ENCODE results near the gene NPNT. TPM values are rescaled to one million over a fixed set of nuclear protein-coding genes. Genes with fewer than 3 reads are reported as not detected.

Gene NPNT
- polyA plus RNA-seq, 1 of the 3 experiments (the other 2 are of a cell fraction), result not detected

- Histone ChIP-seq H3K9ac (no peak overlapping the region), H3K79me2 (ENCODE audit: insufficient read depth) (no peaks in the 10 kb centered on the region), H3K36me3 (replicated peaks in 1 of 2; ENCODE audit: control insufficient read depth in 1 of 2, insufficient read depth in 2 of 2, low read length in 1 of 2) (no peaks in the 10 kb centered on the region), H3K27me3 (ENCODE audit: insufficient read depth) (no peaks in the 10 kb centered on the region), H3K4me2 (no peak overlapping the region), H3K9me2 (no peaks in the 10 kb centered on the region), H3K4me1 (ENCODE audit: control insufficient read depth in 1 of 2, insufficient read depth in 2 of 2, low read depth in 1 of 2, low read length in 1 of 2) (no peaks in the 10 kb centered on the region; a peak in 1 of 4 replicates), H2AFZ (ENCODE audit: low read depth) (no peak overlapping the region), H3K27ac (ENCODE audit: low read depth in 2 of 2, low read length in 1 of 2) (no peak overlapping the region), H3K9me3 (no peaks in the 10 kb centered on the region), H4K20me1 (ENCODE audit: insufficient read depth) (no peaks in the 10 kb centered on the region), H3F3A (replicated peaks; ENCODE audit: insufficient read depth) (no peaks in the 10 kb centered on the region), H3K4me3 (ENCODE audit: low read depth in 2 of 2, low read length in 1 of 2) (no peak overlapping the region)
- 72% methylated on average over 7 of the region's 7 CpGs for WGBS (ENCODE audit: low lambda C conversion rate)
- TF ChIP-seq GATA2 (CRISPR knock-in tag; IDR thresholded peaks at IDR 0.05) (no peak), TEAD4 (IDR thresholded peaks at IDR 0.05; ENCODE audit: borderline replicate concordance, insufficient read depth) (no peak), POLR2AphosphoS5 (IDR thresholded peaks at IDR 0.05; ENCODE audit: low read depth, low read length) (no peak), MAX (IDR thresholded peaks at IDR 0.05; ENCODE audit: low read depth) (no peak), YY1 (IDR thresholded peaks at IDR 0.05; ENCODE audit: low read depth) (no peak)
- ChIA-PET CTCF (no interaction called here), POLR2A (no interaction called here)
- DNase-seq, result no peak
Measured at GRCh38 chr4:105936901-105937300, 41.6 kb downstream of the NPNT start.

DNA sequence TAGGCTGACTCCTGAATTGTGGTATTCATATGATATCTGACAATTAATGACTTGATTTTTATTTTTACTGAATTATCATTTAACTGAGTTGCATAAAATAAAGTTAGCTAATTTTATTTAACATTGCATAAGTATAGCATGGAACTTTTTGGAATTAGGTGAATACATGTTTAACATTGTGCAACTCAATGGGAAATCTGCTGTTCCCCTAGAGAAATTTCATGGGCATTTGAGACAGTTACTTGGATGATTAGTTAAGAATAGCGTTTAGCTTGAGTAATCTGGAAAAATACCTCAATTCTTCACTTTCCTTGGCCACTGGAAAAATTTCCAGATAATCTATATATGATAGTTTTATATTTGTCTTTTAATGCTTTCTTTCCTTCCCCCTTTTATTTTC is 42.5 kb downstream of the NPNT start:
- no peak overlapping the region for H3K4me2 ChIP-seq
- no peaks in the 10 kb centered on the region for H3K9me3 ChIP-seq
- ChIA-PET CTCF (interaction anchor here (1.2 kb wide), 1 partner anchor 17 kb away, joined by 3 read pairs; no protein-coding TSS in a partner anchor), POLR2A (no interaction called here)
- no peaks in the 10 kb centered on the region for H3K79me2 ChIP-seq (ENCODE audit: insufficient read depth)
- DNase-seq, result no peak
- H3F3A ChIP-seq (replicated peaks; ENCODE audit: insufficient read depth), result no peaks in the 10 kb centered on the region
- no peaks in the 10 kb centered on the region for H3K27me3 ChIP-seq (ENCODE audit: insufficient read depth)
- no peaks in the 10 kb centered on the region for H3K36me3 ChIP-seq (replicated peaks in 1 of 2; ENCODE audit: control insufficient read depth in 1 of 2, insufficient read depth in 2 of 2, low read length in 1 of 2)
- WGBS (ENCODE audit: low lambda C conversion rate), result 83% methylated on average over 1 of the region's 1 CpG
- H3K4me1 ChIP-seq (ENCODE audit: control insufficient read depth in 1 of 2, insufficient read depth in 2 of 2, low read depth in 1 of 2, low read length in 1 of 2), result no peaks in the 10 kb centered on the region
- no peaks in the 10 kb centered on the region for H4K20me1 ChIP-seq (ENCODE audit: insufficient read depth)
- H3K9ac ChIP-seq, result no peak overlapping the region
- H3K9me2 ChIP-seq, result no peaks in the 10 kb centered on the region
- no peak overlapping the region for H3K4me3 ChIP-seq (ENCODE audit: low read depth in 2 of 2, low read length in 1 of 2)
- H2AFZ ChIP-seq (ENCODE audit: low read depth), result no peak overlapping the region
- no peak overlapping the region for H3K27ac ChIP-seq (ENCODE audit: low read depth in 2 of 2, low read length in 1 of 2)
- TF ChIP-seq RCOR1 (IDR thresholded peaks at IDR 0.05; ENCODE audit: low read length) (no peak), EP300 (IDR thresholded peaks at IDR 0.05; ENCODE audit: borderline replicate concordance in 1 of 2, low read depth in 1 of 2, low read length in 1 of 2) (no peak), USF1 (IDR thresholded peaks at IDR 0.05; ENCODE audit: borderline replicate concordance, low read depth) (no peak), FOSL2 (IDR thresholded peaks at IDR 0.05; ENCODE audit: borderline replicate concordance, low read depth) (no peak), TCF12 (IDR thresholded peaks at IDR 0.05) (no peak), JUND (IDR thresholded peaks at IDR 0.05) (no peak), GATA2 (CRISPR knock-in tag; IDR thresholded peaks at IDR 0.05) (no peak), REST (IDR thresholded peaks at IDR 0.05; ENCODE audit: low read depth, low read length) (no peak), ZBTB33 (IDR thresholded peaks at IDR 0.05; ENCODE audit: borderline replicate concordance, low read depth) (no peak), MAX (IDR thresholded peaks at IDR 0.05; ENCODE audit: low read depth) (no peak), FOXJ3 (CRISPR knock-in tag; IDR thresholded peaks at IDR 0.05) (no peak)

Measured in SK-N-SH (cell line).